Liver (tissue), 3 donors: ENCODE measurements around the gene FAM120B.

Experiments used
- CTCF ChIP-seq: fragments of 150-350 bp; IDR thresholded peaks from 2 replicates; pipeline ENCODE4 v1.5.1; 2017; ENCODE audit warnings: improper control_type of control experiment, low read depth, low read length; ENCODE audit not compliant: missing input control
- JUND ChIP-seq, 2 donors: IDR thresholded peaks; 2 replicates each; pipeline ENCODE4 v1.6.1; 2016; ENCODE audit warnings: antibody characterized with exemption in 2 of 2
- RAD21 ChIP-seq, 2 donors: IDR thresholded peaks; 2 replicates each; pipeline ENCODE4 v1.6.1; 2016; ENCODE audit warnings: antibody characterized with exemption in 2 of 2, mild to moderate bottlenecking in 2 of 2
- TF ChIP-seq, protein P1 (sequence below): IDR thresholded peaks from 2 replicates; pipeline ENCODE4 v1.6.1; 2016; ENCODE audit warnings: antibody characterized with exemption, mild to moderate bottlenecking
- donor health status: healthy.
- donor health status: healthy.

GRCh38 chr6:170344631-170345576 is 38.3 kb downstream of the FAM120B start:
- peak in 1 of 2 donors; percentile 54 for TF ChIP-seq JUND (IDR thresholded peaks at IDR 0.05)
- no peak for TF ChIP-seq CTCF
- TF ChIP-seq, protein P1, sequence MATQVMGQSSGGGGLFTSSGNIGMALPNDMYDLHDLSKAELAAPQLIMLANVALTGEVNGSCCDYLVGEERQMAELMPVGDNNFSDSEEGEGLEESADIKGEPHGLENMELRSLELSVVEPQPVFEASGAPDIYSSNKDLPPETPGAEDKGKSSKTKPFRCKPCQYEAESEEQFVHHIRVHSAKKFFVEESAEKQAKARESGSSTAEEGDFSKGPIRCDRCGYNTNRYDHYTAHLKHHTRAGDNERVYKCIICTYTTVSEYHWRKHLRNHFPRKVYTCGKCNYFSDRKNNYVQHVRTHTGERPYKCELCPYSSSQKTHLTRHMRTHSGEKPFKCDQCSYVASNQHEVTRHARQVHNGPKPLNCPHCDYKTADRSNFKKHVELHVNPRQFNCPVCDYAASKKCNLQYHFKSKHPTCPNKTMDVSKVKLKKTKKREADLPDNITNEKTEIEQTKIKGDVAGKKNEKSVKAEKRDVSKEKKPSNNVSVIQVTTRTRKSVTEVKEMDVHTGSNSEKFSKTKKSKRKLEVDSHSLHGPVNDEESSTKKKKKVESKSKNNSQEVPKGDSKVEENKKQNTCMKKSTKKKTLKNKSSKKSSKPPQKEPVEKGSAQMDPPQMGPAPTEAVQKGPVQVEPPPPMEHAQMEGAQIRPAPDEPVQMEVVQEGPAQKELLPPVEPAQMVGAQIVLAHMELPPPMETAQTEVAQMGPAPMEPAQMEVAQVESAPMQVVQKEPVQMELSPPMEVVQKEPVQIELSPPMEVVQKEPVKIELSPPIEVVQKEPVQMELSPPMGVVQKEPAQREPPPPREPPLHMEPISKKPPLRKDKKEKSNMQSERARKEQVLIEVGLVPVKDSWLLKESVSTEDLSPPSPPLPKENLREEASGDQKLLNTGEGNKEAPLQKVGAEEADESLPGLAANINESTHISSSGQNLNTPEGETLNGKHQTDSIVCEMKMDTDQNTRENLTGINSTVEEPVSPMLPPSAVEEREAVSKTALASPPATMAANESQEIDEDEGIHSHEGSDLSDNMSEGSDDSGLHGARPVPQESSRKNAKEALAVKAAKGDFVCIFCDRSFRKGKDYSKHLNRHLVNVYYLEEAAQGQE = no peak
- TF ChIP-seq RAD21 (IDR thresholded peaks at IDR 0.05) = peak in 1 of 2 donors; percentile 6
